ENCODE results near the gene GPR156.
"Not testable (repeated sequence)": the region's sequence is repeated elsewhere in the genome, so short reads cannot be mapped to it uniquely, and the experiment has no call there.

The GPR156 gene

DNA sequence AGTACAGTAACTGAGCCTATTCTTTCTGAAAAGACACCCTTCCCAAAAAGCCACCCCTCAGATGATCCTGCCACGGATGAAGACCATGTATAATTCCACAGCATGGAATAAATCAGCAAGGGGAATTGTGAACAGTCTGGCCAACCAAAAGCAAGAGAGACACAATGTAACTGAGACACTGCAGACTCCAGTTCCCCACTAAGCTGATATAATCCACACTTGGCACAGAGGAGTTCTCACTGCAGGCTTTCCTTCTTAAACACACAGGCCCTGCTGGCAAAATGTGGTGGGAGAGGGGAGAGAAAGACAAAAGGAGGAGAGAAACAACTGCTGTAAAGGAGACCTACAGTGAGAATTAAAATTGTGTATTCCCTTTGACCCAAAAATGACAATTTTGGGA is 12.7 kb downstream of the GPR156 start:
- no peak for DNase-seq

DNA sequence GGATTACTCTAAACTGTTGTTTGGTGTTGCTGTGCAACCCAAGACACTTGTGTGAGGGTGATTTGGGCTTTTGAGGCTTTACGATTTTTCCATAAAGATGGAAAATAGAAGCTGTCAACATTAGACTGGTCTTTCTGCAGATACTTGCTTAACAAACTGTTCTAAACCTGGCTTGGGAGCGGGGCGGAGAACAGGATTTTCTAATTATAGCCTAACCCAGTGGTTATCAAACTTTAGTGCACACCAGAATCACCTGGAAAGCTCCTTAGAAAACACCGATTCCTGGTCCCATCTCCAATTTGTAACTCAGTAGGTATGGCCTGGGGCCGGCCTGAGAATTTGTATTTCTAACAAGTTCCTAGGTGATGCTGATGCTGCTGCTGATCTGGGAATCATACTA is 19.0 kb downstream of the GPR156 start:
- DNase-seq = no peak

DNA sequence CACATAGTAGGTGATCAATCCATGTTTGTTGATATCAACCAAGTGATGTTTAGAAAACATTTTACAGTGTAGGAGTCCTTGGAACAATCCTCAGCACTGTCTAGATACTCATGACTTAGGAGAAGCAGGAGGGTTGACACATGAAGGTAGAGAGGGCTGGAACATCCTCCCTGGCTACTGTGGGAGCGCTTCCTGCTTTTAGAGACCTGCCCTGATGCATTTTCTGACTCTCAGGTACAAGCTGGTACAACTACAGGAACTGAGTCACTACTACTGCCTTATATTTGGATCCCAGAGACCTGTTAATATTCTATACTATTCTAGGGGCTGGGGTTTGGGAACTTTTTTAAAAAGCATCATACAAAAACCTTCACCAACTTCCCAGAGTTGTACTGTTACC is 20.1 kb downstream of the GPR156 start:
- no peak for DNase-seq

DNA sequence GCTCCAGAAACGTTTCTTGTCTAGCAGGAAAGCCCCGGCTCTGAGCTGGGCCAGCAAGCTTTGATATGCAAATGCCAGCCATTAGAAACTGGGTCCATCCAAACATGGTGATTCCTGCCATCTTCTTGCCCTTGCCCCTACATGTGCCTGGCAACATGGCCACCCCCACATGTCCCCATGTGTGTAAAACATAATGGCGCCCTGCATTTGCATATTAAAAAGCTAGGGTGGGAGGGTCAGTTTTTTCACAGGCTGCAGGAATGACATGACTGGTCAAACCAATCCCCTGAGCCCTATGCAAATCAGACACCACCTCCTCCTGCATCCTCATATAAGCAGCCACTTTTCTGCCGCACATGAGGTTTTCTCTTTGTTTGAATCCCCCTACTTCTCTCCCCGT is 21.2 kb downstream of the GPR156 start:
- DNase-seq = no peak

DNA sequence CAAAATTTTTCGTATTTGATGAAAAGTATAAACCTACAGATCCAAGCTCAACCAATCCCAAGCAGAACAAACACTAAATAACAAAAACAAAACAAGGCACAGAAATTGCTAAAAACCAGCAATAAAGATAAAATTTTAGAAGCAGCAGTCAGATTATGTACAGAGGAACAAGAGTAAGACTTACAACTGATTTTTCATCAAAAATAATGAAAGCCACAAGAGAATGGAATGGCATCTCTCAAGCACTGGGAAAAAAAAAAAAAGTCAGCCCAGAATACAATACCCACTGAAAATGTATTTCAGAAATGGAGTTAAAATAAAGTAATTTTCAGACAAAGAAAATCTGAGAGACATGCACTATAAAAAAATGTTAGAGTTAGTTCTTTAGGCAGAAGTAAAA is 27.0 kb downstream of the GPR156 start:
- DNase-seq = no peak

DNA sequence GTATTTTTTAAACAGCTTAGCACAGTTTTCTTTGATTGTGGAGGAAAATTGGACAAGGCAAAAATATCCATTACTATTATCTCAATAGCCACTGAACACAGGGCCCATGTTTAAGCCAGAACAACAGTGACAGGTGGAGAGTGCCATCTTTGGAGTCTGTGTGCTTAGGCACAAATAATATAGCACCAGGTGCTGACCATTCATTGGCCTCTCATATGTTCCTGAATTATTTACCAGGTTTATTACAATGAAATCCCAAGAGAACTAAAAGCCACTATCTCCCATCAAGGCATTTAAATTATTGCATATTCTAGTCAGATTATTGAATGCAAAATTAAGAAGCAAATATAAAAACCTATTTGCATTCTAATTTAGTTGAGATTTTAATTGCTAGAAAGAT is 39.6 kb downstream of the GPR156 start:
- no peak for DNase-seq

- no peak for DNase-seq
These were observed 40.2 kb downstream of the GPR156 start for GRCh38 chr3:120244834-120245225.

DNA sequence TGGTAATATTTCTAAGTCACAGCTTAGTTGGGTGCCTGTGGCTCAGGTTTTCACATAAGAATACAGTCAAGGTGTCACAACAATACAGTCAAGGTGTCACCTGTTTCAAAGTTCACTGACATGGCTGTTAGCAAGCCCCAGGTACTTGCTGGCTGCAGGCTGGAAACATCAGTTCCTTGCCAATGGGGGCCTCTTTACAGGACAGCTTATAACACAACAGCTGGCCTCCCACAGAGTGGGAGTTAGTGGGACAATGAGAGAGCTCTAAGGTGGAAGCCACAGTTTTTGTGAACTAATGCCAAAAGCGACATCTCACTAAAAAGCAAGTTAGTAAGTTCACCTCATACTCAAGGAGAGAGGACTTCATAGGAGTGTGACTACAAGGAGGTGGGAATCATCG is 45.4 kb downstream of the GPR156 start:
- DNase-seq = no peak

DNA sequence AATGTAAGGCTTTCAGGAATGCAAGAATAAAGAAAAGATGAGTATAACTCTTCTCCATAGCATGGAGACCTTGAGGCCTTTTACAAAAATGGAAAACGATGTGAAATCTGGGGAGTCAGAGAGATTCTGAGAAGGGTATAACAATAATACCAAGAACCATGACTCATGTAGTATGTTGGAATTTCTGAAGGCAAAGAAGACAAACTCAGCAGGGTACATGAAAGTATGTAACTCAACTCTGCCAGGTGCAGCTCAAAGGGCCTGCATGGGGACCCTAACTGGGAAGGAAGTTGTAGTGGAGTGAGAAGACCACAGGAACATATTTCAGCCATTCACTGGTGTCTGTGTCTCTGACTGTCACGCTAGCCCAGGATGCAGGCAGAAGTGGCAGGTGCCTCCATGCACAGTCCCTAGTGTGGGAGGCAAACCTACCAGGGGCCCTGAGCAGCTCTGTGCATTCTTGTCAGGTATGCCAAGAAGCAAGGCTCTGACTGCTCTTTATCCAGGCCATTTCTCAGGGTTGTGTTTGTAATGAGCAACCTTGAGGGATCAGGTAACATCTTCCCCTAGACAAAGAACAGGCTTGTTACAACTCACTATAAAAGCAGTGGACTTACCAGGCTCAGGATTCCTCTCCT is 57.2 kb downstream of the GPR156 start:
- DNase-seq = no peak

- DNase-seq = no peak
These were observed 60.8 kb downstream of the GPR156 start for GRCh38 chr3:120224237-120224636.

GRCh38 chr3:120218981-120219380 is 66.0 kb downstream of the GPR156 start:
- no peak for DNase-seq

DNA sequence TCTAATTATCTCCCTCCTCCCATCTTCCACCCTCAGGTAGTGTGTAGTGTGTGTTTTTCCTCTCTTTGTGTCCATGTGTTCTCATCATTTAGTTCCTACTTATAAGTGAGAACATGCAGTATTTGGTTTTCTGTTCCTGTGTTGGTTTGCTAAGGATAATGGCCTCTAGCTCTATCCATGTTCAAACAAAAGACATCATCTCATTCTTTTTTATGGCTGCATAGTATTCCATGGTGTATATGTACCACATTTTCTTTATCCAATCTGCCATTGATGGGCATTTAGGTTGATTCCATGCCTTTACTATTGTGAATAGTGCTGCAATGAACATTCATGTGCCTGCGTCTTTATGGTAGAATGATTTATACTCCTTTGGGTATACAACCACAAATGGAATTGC is 68.4 kb downstream of the GPR156 start:
- DNase-seq = not testable (repeated sequence)

GRCh38 chr3:120214176-120214575 is 70.8 kb downstream of the GPR156 start:
- no peak for DNase-seq

GRCh38 chr3:120212505-120212904 is 72.5 kb downstream of the GPR156 start:
- no peak for DNase-seq

DNA sequence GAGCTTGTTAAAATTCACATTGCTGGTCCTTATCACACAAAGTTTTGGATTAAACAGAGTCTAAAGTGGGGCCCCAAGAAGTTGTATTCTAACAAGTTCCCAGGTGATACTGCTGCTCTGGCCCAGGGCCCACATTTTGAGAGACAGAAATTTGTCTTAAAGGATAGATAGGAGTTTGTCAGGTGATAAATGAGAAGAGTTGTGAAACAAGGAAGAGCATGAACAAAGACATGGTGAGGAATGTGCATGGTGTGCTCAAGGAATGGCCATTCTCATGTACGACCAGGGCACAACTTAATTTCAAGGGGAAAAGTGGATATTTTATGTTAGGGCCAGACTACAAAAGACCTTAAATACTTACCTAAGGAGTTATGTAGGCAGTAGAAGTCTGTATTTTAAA is 75.6 kb downstream of the GPR156 start:
- DNase-seq = no peak

GRCh38 chr3:120204338-120204737 is 80.7 kb downstream of the GPR156 start:
- DNase-seq = no peak

GRCh38 chr3:120203621-120204020 is 81.4 kb downstream of the GPR156 start:
- no peak for DNase-seq

DNA sequence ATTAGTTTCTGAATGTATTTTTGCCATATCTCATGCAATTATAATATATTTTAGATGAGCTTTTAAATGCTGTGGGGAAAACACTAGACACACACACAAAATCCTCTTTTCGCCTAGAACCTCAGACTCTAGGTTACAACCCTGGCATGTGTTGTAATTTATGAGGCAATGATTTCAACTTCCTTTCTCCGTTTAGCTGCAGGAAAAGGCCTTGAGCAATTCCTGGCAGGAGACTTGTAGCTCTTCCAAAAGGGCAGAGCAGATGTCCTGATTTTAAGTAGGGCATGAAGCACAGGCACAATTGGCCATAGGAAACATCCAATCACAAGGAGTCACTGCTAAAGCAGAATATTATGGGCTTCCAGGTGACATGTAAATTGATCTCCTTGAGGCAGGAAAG is 82.0 kb downstream of the GPR156 start:
- DNase-seq = no peak

GRCh38 chr3:120202363-120202762 is 82.7 kb downstream of the GPR156 start:
- DNase-seq = no peak

- no peak for DNase-seq
These were observed 84.4 kb downstream of the GPR156 start for GRCh38 chr3:120200493-120201235.

GRCh38 chr3:120198305-120198878 is 86.6 kb downstream of the GPR156 start:
- DNase-seq = peak; percentile 10

- DNase-seq = no peak
These were observed 88.2 kb downstream of the GPR156 start for GRCh38 chr3:120196812-120197211.

DNA sequence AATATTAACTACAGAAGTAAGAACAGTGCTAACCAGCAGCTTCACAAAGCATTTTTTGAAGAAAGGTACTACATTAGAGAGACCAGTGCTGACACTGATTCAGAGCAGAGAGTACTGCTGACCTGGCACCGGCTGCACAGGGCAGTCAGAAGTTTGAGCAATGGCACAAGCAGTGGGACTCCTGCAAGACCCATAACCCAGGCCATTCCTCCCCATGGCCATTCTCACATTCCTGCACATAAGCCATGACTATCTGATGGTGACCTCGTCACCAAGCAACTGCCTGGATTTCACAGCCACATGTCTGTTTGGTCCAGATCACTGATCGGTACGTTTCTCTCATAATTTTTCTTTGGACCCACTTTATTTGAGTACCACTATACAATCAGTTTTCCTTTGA is 88.7 kb downstream of the GPR156 start:
- DNase-seq = no peak

DNA sequence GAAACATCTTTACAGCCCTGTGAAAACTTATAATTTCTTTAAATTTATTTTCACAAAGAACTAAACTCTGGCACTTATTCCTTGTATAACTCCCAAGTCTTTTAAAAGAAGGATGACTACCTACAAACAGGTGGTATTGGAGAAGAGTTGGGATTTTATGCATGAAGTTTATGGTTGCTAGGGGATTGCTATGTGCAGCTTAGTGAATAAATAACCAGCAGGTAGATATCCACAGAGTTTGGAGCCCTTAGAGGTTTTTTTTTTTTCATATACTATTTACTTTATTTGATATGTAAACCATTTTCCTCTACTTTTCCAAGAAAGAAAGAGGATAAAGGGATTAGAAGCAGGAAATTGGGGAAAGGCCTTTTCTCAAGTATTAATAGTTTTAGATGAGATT is 91.5 kb downstream of the GPR156 start:
- no peak for DNase-seq

- DNase-seq = no peak
These were observed 92.4 kb downstream of the GPR156 start for GRCh38 chr3:120192579-120192978.

All from CD4-positive, alpha-beta T cell treated with Interleukin-21 for 1 hour (primary cell).